AG09309 (cell line): Measurements from ENCODE around the gene CD2AP.

Experiments used
- DNase-seq: peaks from one replicate; pipeline ENCODE4 v3.0.0-alpha.2; 2010; ENCODE audit warnings: low read depth
- H3K4me3 ChIP-seq: 2 replicates; pipeline ENCODE4 v1.5.1; 2011; ENCODE audit warnings: mild to moderate bottlenecking, low read depth, low read length, moderate library complexity; ENCODE audit not compliant: control insufficient read depth
- CTCF ChIP-seq: IDR thresholded peaks from 2 replicates; pipeline ENCODE4 v1.5.1; 2011; ENCODE audit warnings: mild to moderate bottlenecking, low read depth, low read length, inconsistent platforms; ENCODE audit not compliant: insufficient read depth, control insufficient read depth; ENCODE audit errors: missing control alignments

The CD2AP gene

DNA sequence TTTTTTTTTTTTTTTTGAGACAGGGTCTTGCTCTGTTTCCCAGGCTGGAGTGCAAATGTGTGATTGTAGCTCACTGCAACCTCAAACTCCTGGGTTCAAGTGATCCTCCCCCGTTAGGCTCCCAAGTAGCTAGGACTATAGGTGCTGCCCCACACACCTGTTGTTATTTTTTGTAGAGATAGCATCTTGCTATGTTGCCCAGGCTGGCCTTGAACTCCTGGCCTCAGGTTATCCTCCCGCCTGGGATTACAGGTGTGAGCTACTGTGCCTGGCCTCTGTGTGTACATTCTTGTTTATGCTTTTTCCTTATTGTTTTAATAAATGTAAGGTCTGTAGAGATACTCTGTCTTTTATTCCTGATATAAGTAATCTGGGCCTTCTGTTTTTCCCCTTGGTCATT is 14.8 kb downstream of the CD2AP start:
- H3K4me3 ChIP-seq, result no peak overlapping the region
- no peak for TF ChIP-seq CTCF
- no peak for DNase-seq

GRCh38 chr6:47495207-47495606 is 17.6 kb downstream of the CD2AP start:
- no peak for TF ChIP-seq CTCF
- DNase-seq, result no peak
- H3K4me3 ChIP-seq, result no peak overlapping the region

DNA sequence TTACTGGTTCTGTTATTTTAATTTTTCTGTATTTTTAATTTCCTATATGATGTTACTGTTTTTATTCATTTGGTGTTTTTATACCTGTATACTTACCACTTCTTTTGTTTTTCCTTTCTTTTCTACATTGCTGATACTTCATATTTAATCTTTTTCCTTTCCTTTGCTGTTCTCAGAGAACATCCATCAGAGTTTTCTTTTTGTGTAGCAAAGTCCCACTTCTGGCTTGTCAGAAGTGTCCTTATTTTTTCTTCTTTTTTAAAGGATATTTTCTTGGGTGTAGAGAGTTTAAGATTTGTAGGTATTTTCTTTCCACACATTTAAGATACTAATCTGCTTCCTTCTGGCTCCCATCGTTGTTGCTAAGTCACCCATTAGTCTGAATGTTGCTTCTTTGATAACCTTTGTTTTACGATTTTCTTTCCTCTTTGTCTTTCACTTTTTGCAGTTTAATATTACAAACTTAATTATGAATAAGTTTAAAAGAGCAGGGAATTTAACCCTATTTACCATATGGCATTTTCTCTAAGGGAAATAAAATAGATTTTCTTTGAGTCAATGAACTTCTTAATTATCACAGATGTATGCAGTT is 18.5 kb downstream of the CD2AP start:
- no peak for DNase-seq
- H3K4me3 ChIP-seq, result no peak overlapping the region
- no peak for TF ChIP-seq CTCF

DNA sequence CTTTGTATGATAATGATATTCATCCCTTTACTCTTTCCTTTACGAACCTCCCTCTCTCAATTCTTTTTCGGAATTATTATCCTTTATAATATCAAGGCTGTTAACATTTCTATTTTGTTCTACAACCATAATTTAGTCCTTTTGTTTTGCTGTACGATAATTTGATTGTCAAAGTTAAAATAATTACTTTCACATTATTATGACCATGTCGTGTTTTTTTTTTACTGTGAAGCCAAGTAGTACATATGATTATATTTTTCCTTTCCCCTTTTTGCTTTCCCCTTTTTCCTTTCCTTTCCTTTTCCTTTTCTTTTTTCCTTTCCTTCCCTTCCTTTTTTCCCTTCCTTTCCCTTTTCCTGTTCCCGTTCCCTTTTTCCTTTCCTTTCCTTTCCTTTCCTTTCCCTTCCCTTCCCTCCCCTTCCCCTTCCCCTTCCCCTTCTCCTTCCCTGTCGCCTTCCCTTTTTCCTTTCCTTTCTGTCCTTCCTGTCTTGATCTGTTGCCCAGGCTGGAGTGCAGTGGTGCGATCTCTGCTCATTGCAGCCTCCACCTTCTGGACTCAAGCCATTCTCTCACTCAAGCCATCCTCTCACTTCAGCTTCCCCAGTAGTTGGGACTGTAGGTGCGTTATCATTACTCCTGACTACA is 19.5 kb downstream of the CD2AP start:
- no peak for DNase-seq
- no peak for TF ChIP-seq CTCF
- H3K4me3 ChIP-seq, result no peak overlapping the region

DNA sequence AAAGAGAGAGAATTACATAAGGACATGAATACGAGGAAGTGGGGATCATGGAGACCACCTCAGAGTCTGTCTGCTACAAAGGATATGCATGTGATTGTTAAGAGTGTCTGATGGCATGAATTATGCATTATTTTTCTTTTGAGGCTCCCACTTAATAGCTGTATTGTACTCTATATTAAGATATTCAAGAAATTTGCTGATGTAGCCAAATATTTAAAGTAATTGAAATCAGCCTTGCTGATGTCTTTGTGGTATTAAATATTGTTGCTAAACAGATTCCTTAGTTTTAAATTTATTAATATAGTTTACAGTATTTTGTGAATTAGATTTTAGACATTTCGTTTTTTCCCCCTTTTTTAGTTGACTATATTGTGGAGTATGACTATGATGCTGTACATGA is 25.3 kb downstream of the CD2AP start:
- no peak overlapping the region for H3K4me3 ChIP-seq
- no peak for DNase-seq
- TF ChIP-seq CTCF, result no peak

DNA sequence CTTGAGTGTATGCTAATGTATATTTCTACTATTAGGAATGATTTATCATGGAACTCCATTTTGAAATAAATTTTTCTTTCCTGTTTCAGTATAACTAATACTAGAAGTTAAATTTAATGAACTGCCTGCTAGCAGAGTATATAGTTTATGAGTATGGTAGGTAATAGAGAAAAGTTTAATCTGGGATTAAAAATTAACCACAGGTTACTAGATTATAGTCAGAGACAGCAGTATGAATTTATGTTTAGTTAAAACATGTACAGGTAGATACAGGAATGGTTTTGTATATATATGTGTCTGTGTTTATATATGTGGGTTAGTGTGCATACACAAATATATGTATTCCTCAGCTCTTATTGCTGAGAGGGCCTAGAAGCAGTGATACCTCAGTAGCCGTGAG is 32.3 kb downstream of the CD2AP start:
- TF ChIP-seq CTCF, result no peak

More for the DNA sequence above, 32.3 kb downstream of the CD2AP start:
- no peak overlapping the region for H3K4me3 ChIP-seq
- DNase-seq, result no peak
